Right lobe of liver (tissue), 6 donors: ENCODE results near the gene TEP1. TPM values are rescaled to one million over a fixed set of nuclear protein-coding genes. Genes with fewer than 3 reads are reported as not detected.

Experiments
- ATAC-seq, 4 donors: fragments of 200-7000 bp; cut with Tn5 transposase; one replicate each; pipeline ENCODE4 v1.9.1; 2020; ENCODE audit warnings: mild to moderate bottlenecking in 4 of 4, moderate library complexity in 4 of 4
- DNase-seq, 3 donors: peaks; one replicate each; pipeline ENCODE4 v3.0.0-alpha.2; 2020
- H3K27ac ChIP-seq, 3 donors: fragments of 200-600 bp; one replicate each; pipeline ENCODE4 v1.8.0; 2022
- H3K27me3 ChIP-seq, 2 donors: fragments of 200-600 bp; one replicate each; pipeline ENCODE4 v1.8.0; 2022
- H3K36me3 ChIP-seq, 4 donors: fragments of 200-600 bp; sonication (generic) in 1 of 4; one replicate each; pipeline versions ENCODE4 v1.5.1 to v1.8.0; 2017 to 2022; ENCODE audit warnings: control low read depth in 1 of 4
- H3K4me1 ChIP-seq, 4 donors: fragments of 200-600 bp; sonication (generic) in 1 of 4; one replicate each; pipeline versions ENCODE4 v1.5.1 to v1.8.0; 2017 to 2022; ENCODE audit warnings: control low read depth in 1 of 4
- H3K4me3 ChIP-seq, 3 donors: fragments of 200-600 bp; one replicate each; pipeline ENCODE4 v1.8.0; 2022
- H3K9me3 ChIP-seq, 4 donors: fragments of 200-600 bp; sonication (generic) in 1 of 4; one replicate each; pipeline versions ENCODE4 v1.5.1 to v1.8.0; 2017 to 2022; ENCODE audit warnings: control low read depth in 1 of 4
- POLR2A ChIP-seq: fragments of 450-650 bp; IDR thresholded peaks from one replicate; pipeline ENCODE4 v1.6.1; 2017; ENCODE audit warnings: antibody characterized with exemption, mild to moderate bottlenecking
- WGBS: methylation state at CpG from one replicate; pipeline ENCODE4 v1.1.6; 2018; ENCODE audit warnings: low coverage, low lambda C conversion rate; ENCODE audit not compliant: insufficient coverage; ENCODE audit errors: missing lambda C conversion rate; 5-methylcytosine and 5-hydroxymethylcytosine counted together
- intact Hi-C, 2 donors: fragments of 100-400 bp; cut with DNase I; formaldehyde crosslinking; loops; one replicate each; pipeline versions ENCODE4 v1.11.2 to v1.14.1; 2022
- total RNA-seq, 6 experiments: library from RNA; depleted of rRNA in 2 of 6; stranded (reverse); fragments of >200 nt in 2 of 6; fragmentation: NEBNext Ultra II Directional in 3 of 6; extraction: Animal tissue kit (Norgen Biotek cat#: 25700) in 3 of 6; gene quantifications; one replicate each; pipeline versions ENCODE4 v1.1.0 to v1.2.4, GENCODE V29; 2016 to 2023
- TF ChIP-seq, protein P1 (sequence below), 4 donors: fragments of 200-600 bp in 3 of 4; fragments of 450-650 bp in 1 of 4; IDR thresholded peaks; one replicate each; pipeline versions ENCODE4 v1.5.1 to v1.8.0; 2016 to 2022; ENCODE audit warnings: antibody characterized with exemption in 4 of 4, mild to moderate bottlenecking in 2 of 4
- donor health status: DM: no; HTN: yes; CAD: no.
- donor health status: DM: no; HTN: no; CAD: no.
- donor health status: DM: no; HTN: no; CAD: no.
- donor health status: DM: no; HTN: yes; CAD: no.
- donor health status: DM: no; HTN: yes; CAD: no.

The TEP1 gene
- total RNA-seq, 6 experiments from 2014 or later: 10.8 to 17.6 (median 14.0) TPM

GRCh38 chr14:20424851-20425250 is 11.6 kb upstream of the TEP1 start:
- Histone ChIP-seq H3K4me1 (no peaks in the 10 kb centered on the region), H3K9me3 (no peaks in the 10 kb centered on the region), H3K36me3 (no peaks in the 10 kb centered on the region), H3K27me3 (no peaks in the 10 kb centered on the region), H3K27ac (no peak overlapping the region), H3K4me3 (no peak overlapping the region)
- DNase-seq (no peak), ATAC-seq (no peak)
- no peak for TF ChIP-seq POLR2A
- TF ChIP-seq, protein P1, sequence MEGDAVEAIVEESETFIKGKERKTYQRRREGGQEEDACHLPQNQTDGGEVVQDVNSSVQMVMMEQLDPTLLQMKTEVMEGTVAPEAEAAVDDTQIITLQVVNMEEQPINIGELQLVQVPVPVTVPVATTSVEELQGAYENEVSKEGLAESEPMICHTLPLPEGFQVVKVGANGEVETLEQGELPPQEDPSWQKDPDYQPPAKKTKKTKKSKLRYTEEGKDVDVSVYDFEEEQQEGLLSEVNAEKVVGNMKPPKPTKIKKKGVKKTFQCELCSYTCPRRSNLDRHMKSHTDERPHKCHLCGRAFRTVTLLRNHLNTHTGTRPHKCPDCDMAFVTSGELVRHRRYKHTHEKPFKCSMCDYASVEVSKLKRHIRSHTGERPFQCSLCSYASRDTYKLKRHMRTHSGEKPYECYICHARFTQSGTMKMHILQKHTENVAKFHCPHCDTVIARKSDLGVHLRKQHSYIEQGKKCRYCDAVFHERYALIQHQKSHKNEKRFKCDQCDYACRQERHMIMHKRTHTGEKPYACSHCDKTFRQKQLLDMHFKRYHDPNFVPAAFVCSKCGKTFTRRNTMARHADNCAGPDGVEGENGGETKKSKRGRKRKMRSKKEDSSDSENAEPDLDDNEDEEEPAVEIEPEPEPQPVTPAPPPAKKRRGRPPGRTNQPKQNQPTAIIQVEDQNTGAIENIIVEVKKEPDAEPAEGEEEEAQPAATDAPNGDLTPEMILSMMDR (IDR thresholded peaks at IDR 0.05): no peak
- 22% methylated on average over 2 of the region's 2 CpGs for WGBS
- intact Hi-C loops: no loop called here

DNA sequence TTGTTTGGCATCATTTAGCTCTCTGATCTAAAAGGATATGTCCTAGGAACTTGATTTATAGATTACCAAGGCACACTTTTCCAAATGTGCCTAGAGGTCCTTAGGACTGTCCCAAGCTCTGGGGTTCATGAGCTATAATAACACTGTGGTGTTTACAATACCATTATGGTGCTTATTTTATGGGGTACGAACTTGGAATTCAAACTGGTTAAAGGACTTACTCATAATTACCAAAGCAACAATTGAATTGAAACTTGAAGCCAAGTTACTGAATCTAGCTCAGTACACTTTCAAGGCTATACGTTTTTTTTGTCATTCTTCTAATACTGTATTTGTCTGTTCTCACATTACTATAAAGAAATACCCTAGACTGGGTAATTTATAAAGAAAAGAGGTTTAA is 9.6 kb upstream of the TEP1 start:
- WGBS: 48% methylated on average over 2 of the region's 2 CpGs
- no peak for TF ChIP-seq POLR2A
- TF ChIP-seq, protein P1 (IDR thresholded peaks at IDR 0.05): no peak
- Histone ChIP-seq H3K4me1 (no peaks in the 10 kb centered on the region), H3K36me3 (no peaks in the 10 kb centered on the region), H3K4me3 (no peak overlapping the region), H3K27me3 (no peaks in the 10 kb centered on the region), H3K9me3 (no peaks in the 10 kb centered on the region), H3K27ac (no peak overlapping the region)
- DNase-seq (no peak), ATAC-seq (no peak)
- intact Hi-C loops: no loop called here

DNA sequence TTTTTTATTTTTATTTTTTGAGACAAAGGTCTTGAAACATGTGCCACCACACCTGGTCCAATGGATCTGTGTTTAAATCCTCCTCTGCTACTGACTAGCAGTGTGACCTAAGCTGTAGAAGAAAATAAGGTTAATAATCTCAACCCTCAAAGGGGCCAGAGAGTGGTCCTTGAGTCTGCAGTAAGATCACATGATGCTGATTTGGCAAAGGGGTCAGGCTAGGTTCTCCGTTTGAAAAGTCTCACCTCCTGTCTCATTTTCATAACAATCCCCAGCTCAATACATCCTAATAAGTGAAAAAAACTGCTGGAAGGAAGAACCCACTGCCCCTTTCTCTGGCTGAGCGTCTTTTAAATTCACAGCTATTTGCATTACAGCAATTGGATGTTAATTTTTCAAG is 8.0 kb upstream of the TEP1 start:
- H3K27me3 ChIP-seq: no peaks in the 10 kb centered on the region
- WGBS: 48% methylated on average over 2 of the region's 2 CpGs
- H3K4me3 ChIP-seq: no peak overlapping the region
- no peak for TF ChIP-seq POLR2A
- TF ChIP-seq, protein P1 (IDR thresholded peaks at IDR 0.05): no peak
- H3K36me3 ChIP-seq: no peaks in the 10 kb centered on the region
- H3K9me3 ChIP-seq: no peaks in the 10 kb centered on the region
- ATAC-seq: no peak
- H3K27ac ChIP-seq: no peak overlapping the region
- no peaks in the 10 kb centered on the region for H3K4me1 ChIP-seq
- intact Hi-C loops: no loop called here
- DNase-seq: no peak

GRCh38 chr14:20419419-20419818 is 6.1 kb upstream of the TEP1 start:
- H3K27ac ChIP-seq: no peak overlapping the region
- no peak overlapping the region for H3K4me3 ChIP-seq
- ATAC-seq (no peak), DNase-seq (no peak)
- TF ChIP-seq POLR2A: no peak
- TF ChIP-seq, protein P1 (IDR thresholded peaks at IDR 0.05): no peak
- H3K9me3 ChIP-seq: no peaks in the 10 kb centered on the region
- H3K4me1 ChIP-seq: no peaks in the 10 kb centered on the region
- intact Hi-C loops: no loop called here
- no CpG with 5 or more reads among the region's 1 CpG for WGBS
- no peaks in the 10 kb centered on the region for H3K36me3 ChIP-seq
- no peaks in the 10 kb centered on the region for H3K27me3 ChIP-seq

DNA sequence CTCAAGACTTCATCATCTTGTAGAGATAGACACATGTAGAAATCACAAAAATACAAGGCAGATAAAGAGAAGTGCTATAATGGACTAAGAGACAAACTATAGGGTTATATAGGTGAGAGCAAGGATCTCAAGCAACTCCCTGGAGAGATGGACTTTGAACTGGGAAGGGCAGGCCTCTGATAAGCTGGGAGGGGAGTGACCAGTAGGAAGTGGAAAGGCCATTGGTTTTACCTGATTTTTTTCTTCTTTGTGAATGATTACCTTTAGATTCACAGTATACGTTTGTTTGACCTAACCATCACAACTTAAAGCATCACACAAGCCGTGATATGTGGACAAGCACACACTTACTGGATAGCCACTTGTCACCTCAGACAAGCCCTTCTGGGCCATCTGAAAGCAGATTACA is 5.2 kb upstream of the TEP1 start:
- DNase-seq: no peak
- Histone ChIP-seq H3K9me3 (no peaks in the 10 kb centered on the region), H3K4me3 (no peak overlapping the region), H3K36me3 (no peaks in the 10 kb centered on the region), H3K4me1 (no peaks in the 10 kb centered on the region), H3K27ac (no peak overlapping the region), H3K27me3 (no peaks in the 10 kb centered on the region)
- ATAC-seq: no peak
- intact Hi-C loops: no loop called here
- WGBS: 80% methylated on average over 1 of the region's 2 CpGs
- TF ChIP-seq POLR2A: no peak
- TF ChIP-seq, protein P1 (IDR thresholded peaks at IDR 0.05): no peak
